Measurements from ENCODE around the gene ZBED2.
A peak's percentile ranks its signal among the peaks of the same experiment; 100 is the strongest.

Gene ZBED2

DNA sequence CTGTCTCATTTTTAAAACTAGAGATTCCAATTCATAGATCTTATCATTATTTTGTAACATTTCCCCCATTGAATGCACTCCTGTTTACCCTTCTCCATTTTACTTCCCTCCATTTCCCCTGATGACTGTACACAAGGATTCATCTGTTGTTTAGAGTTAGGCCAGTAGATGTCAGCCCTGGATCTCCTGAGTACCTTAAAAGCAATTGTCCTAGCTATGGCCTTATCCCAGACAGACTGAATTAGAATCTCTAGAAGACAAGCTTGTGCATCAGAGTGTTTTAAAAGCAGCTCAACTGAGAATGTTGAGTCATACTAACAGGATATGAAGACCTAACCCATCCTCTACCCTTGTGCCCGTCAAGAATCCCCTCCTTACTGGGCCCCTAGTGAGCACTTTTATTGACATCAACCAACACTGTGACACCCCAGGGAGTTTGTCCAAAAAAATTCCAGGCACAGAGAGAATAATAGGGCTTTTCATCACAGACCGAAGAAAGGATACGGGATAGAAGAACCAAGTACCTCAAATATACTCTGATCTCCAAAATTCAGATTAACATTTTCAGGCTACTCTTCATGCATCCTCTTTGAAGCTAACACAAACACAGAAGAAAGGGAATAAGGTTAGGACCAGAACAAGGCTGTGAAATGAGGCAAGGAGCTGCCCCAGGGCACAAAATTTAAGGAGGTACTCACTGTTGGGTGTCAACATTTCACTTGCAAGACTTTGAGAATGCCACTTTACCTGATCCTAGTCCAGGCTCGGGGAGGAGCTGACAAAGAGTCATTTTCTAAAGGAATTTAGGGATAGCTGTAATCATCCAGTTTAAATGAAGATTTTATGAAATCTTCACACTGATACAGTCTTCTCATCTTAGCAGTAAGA lies 17.1 kb downstream of the ZBED2 start:
- peak; percentile 43 for DNase-seq (ENCODE audit: low read depth)
- TF ChIP-seq, protein P1, sequence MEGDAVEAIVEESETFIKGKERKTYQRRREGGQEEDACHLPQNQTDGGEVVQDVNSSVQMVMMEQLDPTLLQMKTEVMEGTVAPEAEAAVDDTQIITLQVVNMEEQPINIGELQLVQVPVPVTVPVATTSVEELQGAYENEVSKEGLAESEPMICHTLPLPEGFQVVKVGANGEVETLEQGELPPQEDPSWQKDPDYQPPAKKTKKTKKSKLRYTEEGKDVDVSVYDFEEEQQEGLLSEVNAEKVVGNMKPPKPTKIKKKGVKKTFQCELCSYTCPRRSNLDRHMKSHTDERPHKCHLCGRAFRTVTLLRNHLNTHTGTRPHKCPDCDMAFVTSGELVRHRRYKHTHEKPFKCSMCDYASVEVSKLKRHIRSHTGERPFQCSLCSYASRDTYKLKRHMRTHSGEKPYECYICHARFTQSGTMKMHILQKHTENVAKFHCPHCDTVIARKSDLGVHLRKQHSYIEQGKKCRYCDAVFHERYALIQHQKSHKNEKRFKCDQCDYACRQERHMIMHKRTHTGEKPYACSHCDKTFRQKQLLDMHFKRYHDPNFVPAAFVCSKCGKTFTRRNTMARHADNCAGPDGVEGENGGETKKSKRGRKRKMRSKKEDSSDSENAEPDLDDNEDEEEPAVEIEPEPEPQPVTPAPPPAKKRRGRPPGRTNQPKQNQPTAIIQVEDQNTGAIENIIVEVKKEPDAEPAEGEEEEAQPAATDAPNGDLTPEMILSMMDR (conservative IDR thresholded peaks at IDR 0.05; ENCODE audit: low read depth, low read length): peak; percentile 67
- no peak overlapping the region for H3K4me3 ChIP-seq (ENCODE audit: low read length)

- DNase-seq (ENCODE audit: low read depth): no peak
- TF ChIP-seq, protein P1 (conservative IDR thresholded peaks at IDR 0.05; ENCODE audit: low read depth, low read length): no peak
- H3K4me3 ChIP-seq (ENCODE audit: low read length): no peak overlapping the region
Measured at GRCh38 chr3:111577113-111577512, 18.0 kb downstream of the ZBED2 start.

DNA sequence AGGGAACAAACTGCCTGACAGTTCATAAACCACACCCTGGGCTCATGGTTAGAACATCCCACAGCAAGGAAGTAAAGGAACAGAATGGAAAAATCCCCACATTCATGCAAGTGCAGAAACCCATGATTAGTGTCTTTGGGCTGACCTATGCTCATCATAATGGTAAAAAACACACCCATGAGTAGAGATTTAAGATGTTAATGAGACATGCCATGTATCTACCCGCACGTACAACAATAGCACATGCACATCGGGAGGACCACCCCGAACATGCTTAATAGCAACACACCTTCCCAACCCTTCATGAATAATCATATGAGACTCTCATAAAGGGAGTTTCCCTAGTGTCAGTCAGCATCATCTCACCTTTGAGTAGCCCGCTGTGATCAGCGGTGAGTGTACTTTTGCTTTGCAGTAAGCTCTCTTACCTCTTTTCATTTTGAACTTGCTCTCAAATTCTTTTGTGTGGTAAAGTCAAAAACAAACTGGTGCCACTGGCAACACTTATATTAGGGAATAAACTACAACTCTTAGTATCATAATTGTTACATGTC lies 23.2 kb downstream of the ZBED2 start:
- no peak for DNase-seq (ENCODE audit: low read depth)
- H3K4me3 ChIP-seq (ENCODE audit: low read length): no peak overlapping the region
- TF ChIP-seq, protein P1 (conservative IDR thresholded peaks at IDR 0.05; ENCODE audit: low read depth, low read length): no peak

- TF ChIP-seq, protein P1 (conservative IDR thresholded peaks at IDR 0.05; ENCODE audit: low read depth, low read length): no peak
- H3K4me3 ChIP-seq (ENCODE audit: low read length): no peak overlapping the region
- no peak for DNase-seq (ENCODE audit: low read depth)
Measured at GRCh38 chr3:111571282-111571681, 23.9 kb downstream of the ZBED2 start.

DNA sequence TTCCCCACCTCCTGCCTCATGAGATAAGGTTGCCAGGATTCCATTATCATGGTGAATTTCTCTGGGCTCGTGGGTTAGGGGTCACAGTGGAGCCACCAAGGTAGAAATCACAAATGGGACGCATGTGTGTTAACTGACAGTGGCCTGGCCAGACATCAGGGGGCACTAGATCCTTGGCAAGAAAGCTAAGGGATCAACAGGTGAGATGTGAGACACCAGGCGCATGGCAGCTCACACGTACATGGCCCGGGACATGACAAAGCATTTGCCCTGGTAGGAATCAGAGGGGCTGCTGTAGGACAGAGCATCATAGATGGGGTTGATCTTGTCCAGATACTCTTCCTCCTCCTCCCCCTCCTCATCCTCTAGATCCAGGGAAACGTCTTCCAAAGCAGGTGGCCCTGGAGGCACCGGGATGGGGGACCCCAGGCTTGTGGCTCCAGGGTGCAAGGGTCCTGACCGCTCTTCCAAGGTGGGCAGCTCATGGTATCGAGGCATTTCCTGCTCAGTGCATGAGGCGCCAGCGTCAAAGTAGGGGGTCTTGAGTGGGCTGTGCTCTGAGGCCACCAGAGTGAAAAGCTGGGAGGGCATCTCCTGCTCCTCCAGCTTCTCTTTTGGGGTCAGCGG lies 24.6 kb downstream of the ZBED2 start:
- no peak for DNase-seq (ENCODE audit: low read depth)
- TF ChIP-seq, protein P1 (conservative IDR thresholded peaks at IDR 0.05; ENCODE audit: low read depth, low read length): no peak
- no peak overlapping the region for H3K4me3 ChIP-seq (ENCODE audit: low read length)

DNA sequence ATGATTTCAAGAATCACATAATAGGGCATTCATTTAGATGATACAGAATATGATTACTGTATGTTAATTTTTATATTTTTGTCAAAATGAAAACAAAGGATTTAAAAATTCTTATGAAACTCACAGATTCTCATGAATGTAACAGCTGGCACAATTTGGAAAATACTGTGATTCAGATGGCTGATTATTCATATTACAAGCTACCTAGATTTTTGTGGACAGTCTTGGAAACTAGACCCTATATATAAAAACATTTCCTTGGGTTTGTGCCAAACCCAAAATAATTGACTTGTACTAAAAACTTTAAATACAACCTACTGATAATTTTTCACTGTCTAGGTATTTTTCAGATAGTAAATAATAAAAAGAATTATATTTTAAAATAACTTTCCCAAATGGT lies 26.2 kb downstream of the ZBED2 start:
- DNase-seq (ENCODE audit: low read depth): no peak
- TF ChIP-seq, protein P1 (conservative IDR thresholded peaks at IDR 0.05; ENCODE audit: low read depth, low read length): no peak
- H3K4me3 ChIP-seq (ENCODE audit: low read length): no peak overlapping the region

Data from retinal pigment epithelial cell (primary cell).